NT2/D1 (cell line): Measurements from ENCODE around the gene FAM76B.

Source experiments
- DNase-seq: peaks from one replicate; pipeline ENCODE4 v3.0.0-alpha.2; 2011; ENCODE audit warnings: low read depth, low spot score
- H3K27me3 ChIP-seq: 2 replicates; pipeline ENCODE4 v1.6.0; 2011; ENCODE audit warnings: mild to moderate bottlenecking; ENCODE audit not compliant: insufficient read length, insufficient read depth
- H3K36me3 ChIP-seq: 2 replicates; pipeline ENCODE4 v1.6.1; 2011; ENCODE audit warnings: mild to moderate bottlenecking, low read length, mixed read lengths; ENCODE audit not compliant: insufficient read depth, insufficient read length
- H3K4me1 ChIP-seq: 2 replicates; pipeline ENCODE4 v1.5.1; 2011; ENCODE audit not compliant: insufficient read depth, insufficient read length
- H3K4me3 ChIP-seq: 2 replicates; pipeline ENCODE4 v1.5.1; 2011; ENCODE audit warnings: low read depth; ENCODE audit not compliant: insufficient read length
- H3K9ac ChIP-seq: 2 replicates; pipeline ENCODE4 v1.6.0; 2011; ENCODE audit warnings: low read depth; ENCODE audit not compliant: insufficient read length
- H3K9me3 ChIP-seq: 2 replicates; pipeline ENCODE4 v1.5.1; 2011; ENCODE audit warnings: mild to moderate bottlenecking, low read length; ENCODE audit not compliant: insufficient read depth
- SUZ12 ChIP-seq: IDR thresholded peaks from 2 replicates; pipeline ENCODE4 v1.6.1; 2011; ENCODE audit not compliant: insufficient read length, insufficient read depth; ENCODE audit errors: extremely low read depth
- YY1 ChIP-seq: IDR thresholded peaks from 2 replicates; pipeline ENCODE4 v1.6.1; 2011; ENCODE audit not compliant: insufficient read length, insufficient read depth
- ZNF274 ChIP-seq: IDR thresholded peaks from 2 replicates; pipeline ENCODE4 v1.6.1; 2011; ENCODE audit warnings: mild to moderate bottlenecking, low read depth, low read length

FAM76B gene

DNA sequence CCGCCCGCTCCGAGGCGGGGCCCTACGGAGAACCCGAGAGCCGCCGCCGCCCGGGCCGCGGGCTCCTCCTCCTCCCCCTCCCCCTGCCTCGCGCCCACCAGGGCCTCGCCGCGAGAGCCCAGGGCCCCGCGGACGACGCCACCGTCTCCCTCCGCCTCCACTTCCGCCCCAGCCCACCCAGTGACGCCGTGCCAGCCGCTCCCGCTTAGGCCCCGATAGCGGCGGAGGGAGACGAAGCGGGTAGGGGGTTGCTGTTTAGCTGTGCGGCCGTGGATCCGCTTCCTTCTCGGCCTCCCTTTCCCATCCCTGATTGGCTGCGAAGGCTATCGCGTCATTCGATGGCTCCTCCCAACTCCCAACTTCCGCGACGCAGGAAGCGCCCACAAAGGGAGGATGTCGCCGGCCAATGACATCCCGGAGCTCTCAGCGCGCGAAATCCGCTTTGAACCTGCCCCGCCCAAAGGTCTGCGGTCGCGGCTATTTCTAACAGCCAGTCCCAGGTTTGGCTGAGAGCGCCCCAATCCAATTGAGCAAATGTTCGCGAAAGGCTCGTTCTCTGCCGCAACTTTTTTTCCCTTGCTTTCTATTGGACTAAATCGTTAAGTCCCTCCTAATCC lies at the start of gene FAM76B:
Gene FAM76B (minus strand): TSS at position 277 of the 617 bp plus-strand sequence. CDS start 304 bp downstream, outside the sequence.
- TF ChIP-seq ZNF274 (no peak), YY1 (no peak), SUZ12 (no peak)
- Histone ChIP-seq H3K27me3 (no peaks in the 10 kb centered on the region), H3K9me3 (no peaks in the 10 kb centered on the region), H3K36me3 (peaks cover 24% of the 10 kb centered on the region), H3K9ac (peak within 1 kb of the TSS; percentile 87), H3K4me3 (peak within 1 kb of the TSS; percentile 89), H3K4me1 (no peaks in the 10 kb centered on the region)
- peak; percentile 96 for DNase-seq

DNA sequence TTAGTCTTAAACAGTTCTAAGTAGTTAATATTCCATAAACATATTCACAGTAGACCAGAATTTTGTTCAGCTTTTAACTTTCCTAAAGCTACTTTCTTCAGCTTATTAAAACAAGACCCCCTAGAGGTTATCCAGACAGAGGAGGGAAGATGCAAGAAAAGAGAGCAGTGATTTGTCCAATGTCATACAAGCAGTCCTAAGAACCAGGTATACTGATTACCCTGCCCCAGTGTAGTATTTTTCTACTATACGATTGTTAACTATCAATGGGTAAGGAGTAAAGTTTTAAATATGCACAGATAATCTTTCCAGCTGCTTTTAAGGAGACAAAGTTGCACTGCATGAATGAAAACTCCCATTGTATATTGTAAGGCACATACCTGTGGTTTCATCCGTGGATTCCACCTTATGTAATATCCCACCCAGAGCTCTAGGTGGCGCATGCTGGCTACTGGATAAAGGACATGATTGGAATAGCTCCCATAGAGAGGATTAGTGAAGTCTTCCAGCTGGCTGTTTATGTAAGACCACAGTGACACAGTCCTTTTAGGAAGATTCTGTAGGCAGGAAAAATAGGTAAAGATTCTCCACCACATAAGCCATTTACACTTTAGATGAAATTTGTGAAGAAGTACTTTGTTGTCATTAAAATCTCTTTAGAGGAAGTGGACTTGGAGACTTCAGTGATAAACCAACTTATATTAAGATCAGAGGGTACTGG lies 46.3 kb upstream of the FAM76B start:
- no peaks in the 10 kb centered on the region for H3K27me3 ChIP-seq
- no peaks in the 10 kb centered on the region for H3K9me3 ChIP-seq
- no peak overlapping the region for H3K9ac ChIP-seq
- no peaks in the 10 kb centered on the region for H3K4me1 ChIP-seq
- no peak for TF ChIP-seq YY1
- TF ChIP-seq ZNF274: no peak
- TF ChIP-seq SUZ12: no peak
- peaks cover 55% of the 10 kb centered on the region for H3K36me3 ChIP-seq
- no peak overlapping the region for H3K4me3 ChIP-seq
- DNase-seq: peak; percentile 52

DNA sequence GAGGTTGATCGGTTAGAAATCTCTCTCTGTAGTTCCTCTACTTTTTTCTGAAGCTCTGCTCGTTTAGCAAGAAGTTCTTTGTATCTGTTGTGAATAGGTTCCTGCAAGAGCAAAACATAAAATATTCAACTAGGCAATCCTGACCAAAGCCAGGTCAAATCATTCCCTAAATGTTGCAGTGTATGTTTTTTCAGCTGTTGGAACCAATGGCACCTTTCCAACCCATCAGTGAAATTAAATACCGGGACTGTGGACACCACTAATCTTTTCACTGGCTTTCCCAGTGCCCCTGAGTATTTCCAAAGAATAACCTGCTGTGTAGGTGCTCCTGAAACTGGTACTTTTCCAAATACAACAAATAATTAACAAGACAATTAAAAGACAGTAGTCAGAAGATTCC lies 45.8 kb upstream of the FAM76B start:
- Histone ChIP-seq H3K4me1 (no peaks in the 10 kb centered on the region), H3K9me3 (no peaks in the 10 kb centered on the region), H3K9ac (no peak overlapping the region), H3K4me3 (no peak overlapping the region), H3K36me3 (peaks cover 55% of the 10 kb centered on the region), H3K27me3 (no peaks in the 10 kb centered on the region)
- TF ChIP-seq YY1: no peak
- TF ChIP-seq ZNF274: no peak
- TF ChIP-seq SUZ12: no peak
- no peak for DNase-seq

DNA sequence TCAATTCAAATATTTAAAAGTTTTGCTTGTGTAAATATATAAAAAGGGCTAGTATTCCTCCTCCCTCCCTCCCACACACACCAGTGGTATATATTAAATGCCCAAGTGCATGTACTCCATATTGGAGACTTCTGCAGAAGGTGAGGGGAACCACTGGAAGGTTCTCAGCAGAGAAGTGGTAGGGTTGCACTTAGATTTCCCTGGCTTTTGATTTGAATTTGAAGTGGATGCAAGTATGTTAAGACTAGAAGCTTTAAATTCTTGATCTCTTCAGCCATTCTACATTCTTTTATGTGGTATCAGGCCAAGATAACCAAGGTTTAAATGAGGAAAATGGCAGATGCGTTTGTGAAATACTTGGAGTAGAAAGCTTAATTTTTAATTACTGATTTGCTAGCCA lies 43.8 kb upstream of the FAM76B start:
- no peak overlapping the region for H3K4me3 ChIP-seq
- H3K36me3 ChIP-seq: peaks cover 52% of the 10 kb centered on the region
- no peaks in the 10 kb centered on the region for H3K9me3 ChIP-seq
- no peak for TF ChIP-seq ZNF274
- TF ChIP-seq SUZ12: no peak
- TF ChIP-seq YY1: no peak
- no peak overlapping the region for H3K9ac ChIP-seq
- no peaks in the 10 kb centered on the region for H3K27me3 ChIP-seq
- H3K4me1 ChIP-seq: no peaks in the 10 kb centered on the region
- no peak for DNase-seq

DNA sequence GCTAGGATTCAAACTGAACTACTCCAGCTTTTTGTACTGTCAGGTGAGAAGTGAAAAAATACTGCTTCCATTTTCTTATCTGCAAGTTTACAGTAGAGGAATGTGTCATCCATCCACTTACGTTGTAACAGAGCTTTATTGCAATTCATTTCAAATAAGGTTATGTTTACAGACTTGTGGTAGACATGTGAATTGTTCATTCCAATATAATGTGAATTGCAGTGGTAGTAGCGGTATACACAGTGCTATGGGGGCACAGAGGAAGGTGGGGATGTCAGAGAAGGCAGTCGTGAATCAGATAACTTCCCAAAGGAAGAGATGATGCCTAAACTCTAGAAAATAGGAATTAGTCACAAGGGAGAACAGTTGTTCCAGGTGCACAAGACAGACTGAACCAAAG lies 43.2 kb upstream of the FAM76B start:
- H3K36me3 ChIP-seq: peaks cover 53% of the 10 kb centered on the region
- H3K9ac ChIP-seq: no peak overlapping the region
- no peak for DNase-seq
- no peaks in the 10 kb centered on the region for H3K4me1 ChIP-seq
- H3K4me3 ChIP-seq: no peak overlapping the region
- H3K27me3 ChIP-seq: no peaks in the 10 kb centered on the region
- no peaks in the 10 kb centered on the region for H3K9me3 ChIP-seq
- TF ChIP-seq ZNF274 (no peak), YY1 (no peak), SUZ12 (no peak)

DNA sequence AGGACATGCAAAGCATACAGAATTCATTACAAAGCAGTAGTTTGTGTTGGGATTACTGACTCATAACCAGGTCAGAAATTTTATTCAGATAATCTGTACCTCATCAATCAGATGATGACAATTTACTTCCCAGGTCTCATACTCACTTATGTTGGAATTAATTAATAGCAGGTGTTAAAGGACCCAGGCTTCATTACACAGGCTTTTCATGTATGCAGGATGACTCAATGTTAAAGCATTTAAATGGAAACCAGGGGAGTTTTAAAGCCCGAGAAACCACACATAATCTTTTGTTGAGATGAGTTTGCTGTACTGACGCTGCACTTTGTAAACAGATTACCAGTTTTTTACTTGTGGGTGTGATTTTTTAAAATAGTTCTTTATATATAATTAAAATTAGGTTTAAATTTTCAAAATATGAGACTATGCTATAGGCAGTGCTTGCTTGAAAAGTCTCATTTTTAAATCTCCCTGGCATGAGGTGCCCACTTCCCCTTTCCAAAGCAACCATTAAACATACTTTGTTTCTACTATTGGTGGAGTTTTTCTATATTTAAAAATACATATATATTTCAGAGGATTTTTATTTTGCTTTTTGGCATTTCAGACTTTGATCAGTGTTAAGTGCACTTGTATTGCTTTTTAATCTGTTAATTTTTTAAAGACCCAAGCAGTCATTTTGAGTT lies 41.8 kb upstream of the FAM76B start:
- no peak for TF ChIP-seq SUZ12
- no peak for TF ChIP-seq ZNF274
- TF ChIP-seq YY1: no peak
- Histone ChIP-seq H3K36me3 (peaks cover 51% of the 10 kb centered on the region), H3K9ac (no peak overlapping the region), H3K4me1 (no peaks in the 10 kb centered on the region), H3K4me3 (no peak overlapping the region), H3K9me3 (no peaks in the 10 kb centered on the region), H3K27me3 (no peaks in the 10 kb centered on the region)
- DNase-seq: no peak
